Measurements from ENCODE around the gene GRK3. TPM values are rescaled to one million over a fixed set of nuclear protein-coding genes. Genes with fewer than 3 reads are reported as not detected.

The GRK3 gene
- total RNA-seq, 3 donors from 2014 or later (not counting 1 experiment from before 2014, with no cell fraction given), result 2.2 to 7.2 (median 3.8) TPM

GRCh38 chr22:25668437-25668836, 104.0 kb downstream of the GRK3 start:
- ATAC-seq, result no peak
- H3K27me3 Mint-ChIP-seq (ENCODE audit: low read depth in 2 of 2), result no peaks in the 10 kb centered on the region
- WGBS (ENCODE audit: insufficient coverage), result 79% methylated on average over 2 of the region's 2 CpGs
- no peaks in the 10 kb centered on the region for H3K36me3 Mint-ChIP-seq
- intact Hi-C loops (cut with micrococcal nuclease), result no loop called here
- Histone ChIP-seq H3K4me3 (ENCODE audit: low read length) (no peak overlapping the region), H3K36me3 (ENCODE audit: control insufficient read depth, insufficient read depth, low read length) (no peaks in the 10 kb centered on the region), H3K4me1 (ENCODE audit: control insufficient read depth, insufficient read depth, low read length) (no peaks in the 10 kb centered on the region), H3K27me3 (ENCODE audit: control insufficient read depth, insufficient read depth, low read length) (no peaks in the 10 kb centered on the region), H3K9me3 (ENCODE audit: control insufficient read depth, insufficient read depth, low read length) (no peaks in the 10 kb centered on the region), H3K27ac (ENCODE audit: low read length) (no peak overlapping the region)
- H3K27ac Mint-ChIP-seq, result no peak overlapping the region
- no peaks in the 10 kb centered on the region for H3K4me1 Mint-ChIP-seq
- TF ChIP-seq, protein P1, sequence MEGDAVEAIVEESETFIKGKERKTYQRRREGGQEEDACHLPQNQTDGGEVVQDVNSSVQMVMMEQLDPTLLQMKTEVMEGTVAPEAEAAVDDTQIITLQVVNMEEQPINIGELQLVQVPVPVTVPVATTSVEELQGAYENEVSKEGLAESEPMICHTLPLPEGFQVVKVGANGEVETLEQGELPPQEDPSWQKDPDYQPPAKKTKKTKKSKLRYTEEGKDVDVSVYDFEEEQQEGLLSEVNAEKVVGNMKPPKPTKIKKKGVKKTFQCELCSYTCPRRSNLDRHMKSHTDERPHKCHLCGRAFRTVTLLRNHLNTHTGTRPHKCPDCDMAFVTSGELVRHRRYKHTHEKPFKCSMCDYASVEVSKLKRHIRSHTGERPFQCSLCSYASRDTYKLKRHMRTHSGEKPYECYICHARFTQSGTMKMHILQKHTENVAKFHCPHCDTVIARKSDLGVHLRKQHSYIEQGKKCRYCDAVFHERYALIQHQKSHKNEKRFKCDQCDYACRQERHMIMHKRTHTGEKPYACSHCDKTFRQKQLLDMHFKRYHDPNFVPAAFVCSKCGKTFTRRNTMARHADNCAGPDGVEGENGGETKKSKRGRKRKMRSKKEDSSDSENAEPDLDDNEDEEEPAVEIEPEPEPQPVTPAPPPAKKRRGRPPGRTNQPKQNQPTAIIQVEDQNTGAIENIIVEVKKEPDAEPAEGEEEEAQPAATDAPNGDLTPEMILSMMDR (IDR thresholded peaks at IDR 0.05), result no peak
- H3K4me3 Mint-ChIP-seq, result no peak overlapping the region
- no peak for DNase-seq
- no peaks in the 10 kb centered on the region for H3K9me3 Mint-ChIP-seq

DNA sequence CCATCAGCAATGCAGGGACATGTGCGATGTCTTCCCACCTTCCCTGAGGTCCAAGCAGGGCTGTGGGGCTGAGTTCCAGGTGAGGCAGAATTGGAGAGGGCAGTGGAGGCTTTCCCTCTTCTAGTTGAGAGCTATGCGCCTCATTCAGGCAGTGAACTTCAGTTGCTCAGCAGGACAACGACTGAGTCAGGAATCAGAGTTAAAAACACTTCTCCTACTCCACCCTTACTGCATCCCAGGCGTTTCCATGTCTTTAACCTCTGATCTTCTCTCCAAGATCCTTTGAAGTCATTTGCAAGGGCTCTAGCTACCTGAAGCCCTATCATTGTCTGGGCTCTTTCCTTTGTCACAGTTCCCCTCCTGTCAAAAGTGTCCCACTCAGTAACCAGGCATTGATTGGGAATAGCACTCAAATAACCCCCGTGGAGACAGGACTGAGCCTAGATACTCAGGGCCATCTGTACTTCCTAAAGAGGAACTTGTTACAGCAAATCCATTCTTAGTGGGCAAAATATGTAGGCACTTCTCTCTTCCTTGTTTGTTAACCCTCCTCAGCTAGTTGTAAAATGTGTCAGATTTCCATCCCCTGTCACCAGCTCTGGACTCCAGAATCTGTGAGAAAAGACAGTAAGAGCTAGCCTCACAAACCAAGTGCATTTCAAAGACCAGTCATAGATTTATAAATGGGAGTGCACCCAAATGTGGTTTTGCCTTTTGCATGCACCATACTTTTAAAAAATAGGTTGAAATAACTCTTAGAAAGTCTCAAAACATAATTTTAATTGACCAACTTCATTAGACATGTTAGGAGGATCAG, 105.0 kb downstream of the GRK3 start:
- 78% methylated on average over 5 of the region's 5 CpGs for WGBS (ENCODE audit: insufficient coverage)
- no peaks in the 10 kb centered on the region for H3K4me1 ChIP-seq (ENCODE audit: control insufficient read depth, insufficient read depth, low read length)
- H3K9me3 ChIP-seq (ENCODE audit: control insufficient read depth, insufficient read depth, low read length), result no peaks in the 10 kb centered on the region
- Mint-ChIP-seq H3K4me3 (no peak overlapping the region), H3K27ac (no peak overlapping the region), H3K9me3 (no peaks in the 10 kb centered on the region), H3K36me3 (no peaks in the 10 kb centered on the region), H3K27me3 (ENCODE audit: low read depth in 2 of 2) (no peaks in the 10 kb centered on the region), H3K4me1 (no peaks in the 10 kb centered on the region)
- H3K27ac ChIP-seq (ENCODE audit: low read length), result no peak overlapping the region
- TF ChIP-seq, protein P1 (IDR thresholded peaks at IDR 0.05), result no peak
- DNase-seq (no peak), ATAC-seq (no peak)
- H3K36me3 ChIP-seq (ENCODE audit: control insufficient read depth, insufficient read depth, low read length), result no peaks in the 10 kb centered on the region
- no peak overlapping the region for H3K4me3 ChIP-seq (ENCODE audit: low read length)
- intact Hi-C loops (cut with micrococcal nuclease), result no loop called here
- no peaks in the 10 kb centered on the region for H3K27me3 ChIP-seq (ENCODE audit: control insufficient read depth, insufficient read depth, low read length)

GRCh38 chr22:25670070-25670461, 105.6 kb downstream of the GRK3 start:
- ATAC-seq, result no peak
- no peaks in the 10 kb centered on the region for H3K4me1 Mint-ChIP-seq
- H3K9me3 ChIP-seq (ENCODE audit: control insufficient read depth, insufficient read depth, low read length), result no peaks in the 10 kb centered on the region
- no peak overlapping the region for H3K4me3 ChIP-seq (ENCODE audit: low read length)
- no peak for DNase-seq
- no peak overlapping the region for H3K27ac Mint-ChIP-seq
- no peaks in the 10 kb centered on the region for H3K4me1 ChIP-seq (ENCODE audit: control insufficient read depth, insufficient read depth, low read length)
- H3K4me3 Mint-ChIP-seq, result no peak overlapping the region
- 92% methylated on average over 5 of the region's 6 CpGs for WGBS (ENCODE audit: insufficient coverage)
- intact Hi-C loops (cut with micrococcal nuclease), result no loop called here
- H3K36me3 Mint-ChIP-seq, result no peaks in the 10 kb centered on the region
- H3K27me3 ChIP-seq (ENCODE audit: control insufficient read depth, insufficient read depth, low read length), result no peaks in the 10 kb centered on the region
- no peak overlapping the region for H3K27ac ChIP-seq (ENCODE audit: low read length)
- TF ChIP-seq, protein P1 (IDR thresholded peaks at IDR 0.05), result no peak
- H3K36me3 ChIP-seq (ENCODE audit: control insufficient read depth, insufficient read depth, low read length), result no peaks in the 10 kb centered on the region
- H3K9me3 Mint-ChIP-seq, result no peaks in the 10 kb centered on the region
- H3K27me3 Mint-ChIP-seq (ENCODE audit: low read depth in 2 of 2), result no peaks in the 10 kb centered on the region
